ENCODE measurements around the gene ZNF146. TPM values are rescaled to one million over a fixed set of nuclear protein-coding genes. Genes with fewer than 3 reads are reported as not detected.

The ZNF146 gene
- total RNA-seq, 2 donors from 2014 or later: 44.0 to 45.2 TPM

- H3K9me3 ChIP-seq: no peaks in the 10 kb centered on the region
- intact Hi-C loops (cut with DNase I): no loop called here
- no peak for TF ChIP-seq CTCF (IDR thresholded peaks at IDR 0.05)
Observed at GRCh38 chr19:36244066-36244465, 29.2 kb downstream of the ZNF146 start.

GRCh38 chr19:36245210-36246005 lies 30.5 kb downstream of the ZNF146 start:
- Histone ChIP-seq H3K9ac (ENCODE audit: low read depth in 2 of 2, low read length in 2 of 2) (no peak overlapping the region), H3K9me3 (no peaks in the 10 kb centered on the region), H3K36me3 (no peaks in the 10 kb centered on the region), H3K4me1 (no peaks in the 10 kb centered on the region), H3K27ac (no peak overlapping the region), H3K27me3 (no peaks in the 10 kb centered on the region), H3K4me3 (no peak overlapping the region)
- intact Hi-C loops (cut with DNase I): no loop called here
- no peak for DNase-seq
- TF ChIP-seq CTCF (IDR thresholded peaks at IDR 0.05): no peak

More at GRCh38 chr19:36244066-36244465, 29.2 kb downstream of the ZNF146 start:
- DNase-seq: no peak
- no peaks in the 10 kb centered on the region for H3K27me3 ChIP-seq
- no peaks in the 10 kb centered on the region for H3K4me1 ChIP-seq
- H3K36me3 ChIP-seq: no peaks in the 10 kb centered on the region
- H3K27ac ChIP-seq: no peak overlapping the region
- H3K9ac ChIP-seq (ENCODE audit: low read depth in 2 of 2, low read length in 2 of 2): no peak overlapping the region
- no peak overlapping the region for H3K4me3 ChIP-seq

DNA sequence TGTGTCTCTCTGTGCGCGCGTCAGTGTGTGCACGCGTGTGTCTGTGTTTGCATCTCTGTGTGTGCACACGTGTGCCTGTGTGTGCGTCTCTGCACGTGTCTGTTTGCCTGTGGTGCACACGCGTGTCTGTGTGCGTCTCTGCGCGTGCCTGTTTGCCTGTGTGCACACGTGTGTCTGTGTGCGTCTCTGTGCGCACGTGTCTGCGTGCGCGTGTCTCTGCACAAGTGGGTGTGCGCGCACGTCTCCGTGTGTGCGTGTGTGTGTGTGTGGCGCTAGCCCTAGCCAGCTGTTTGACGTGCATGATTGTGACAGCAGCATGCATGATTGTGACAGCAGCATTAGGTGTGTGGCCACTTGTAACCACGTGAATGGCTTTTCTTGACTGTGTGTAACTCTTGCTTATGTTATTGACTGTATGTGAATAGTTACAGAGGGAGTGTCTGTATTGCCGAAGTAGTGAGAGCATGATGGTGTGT lies 31.1 kb downstream of the ZNF146 start:
- Histone ChIP-seq H3K9me3 (no peaks in the 10 kb centered on the region), H3K4me1 (no peaks in the 10 kb centered on the region), H3K27ac (no peak overlapping the region), H3K27me3 (no peaks in the 10 kb centered on the region), H3K4me3 (no peak overlapping the region), H3K36me3 (no peaks in the 10 kb centered on the region), H3K9ac (ENCODE audit: low read depth in 2 of 2, low read length in 2 of 2) (no peak overlapping the region)
- no peak for TF ChIP-seq CTCF (IDR thresholded peaks at IDR 0.05)
- intact Hi-C loops (cut with DNase I): no loop called here
- no peak for DNase-seq

GRCh38 chr19:36252047-36252446 lies 37.1 kb downstream of the ZNF146 start:
- intact Hi-C loops (cut with DNase I): no loop called here
- no peak for TF ChIP-seq CTCF (IDR thresholded peaks at IDR 0.05)
- no peaks in the 10 kb centered on the region for H3K27me3 ChIP-seq
- H3K4me1 ChIP-seq: no peaks in the 10 kb centered on the region
- no peaks in the 10 kb centered on the region for H3K36me3 ChIP-seq
- H3K27ac ChIP-seq: no peak overlapping the region
- no peak overlapping the region for H3K4me3 ChIP-seq
- no peak for DNase-seq
- no peak overlapping the region for H3K9ac ChIP-seq (ENCODE audit: low read depth in 2 of 2, low read length in 2 of 2)
- H3K9me3 ChIP-seq: no peaks in the 10 kb centered on the region

DNA sequence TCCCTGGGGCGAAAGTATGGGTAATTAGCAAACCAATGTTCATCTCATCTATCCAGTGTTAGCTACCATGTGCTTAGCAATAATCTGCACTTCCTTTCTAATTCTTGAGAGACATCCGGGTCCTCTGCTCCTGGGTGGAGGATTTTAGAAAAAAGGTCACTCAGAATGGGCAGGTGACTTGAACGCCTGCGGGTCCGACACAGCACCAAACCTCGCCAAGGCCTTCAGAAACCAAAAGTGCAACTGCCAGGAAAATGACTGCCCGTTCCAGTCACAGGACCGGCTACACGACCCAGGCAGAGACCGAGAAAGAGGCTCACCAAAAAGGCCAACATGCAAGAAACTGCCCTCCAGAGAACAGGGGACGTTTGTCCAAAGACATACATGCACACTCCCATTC lies 39.9 kb downstream of the ZNF146 start:
- Histone ChIP-seq H3K4me1 (no peaks in the 10 kb centered on the region), H3K9me3 (no peaks in the 10 kb centered on the region), H3K27me3 (no peaks in the 10 kb centered on the region), H3K9ac (ENCODE audit: low read depth in 2 of 2, low read length in 2 of 2) (no peak overlapping the region), H3K27ac (no peak overlapping the region), H3K36me3 (no peaks in the 10 kb centered on the region), H3K4me3 (no peak overlapping the region)
- DNase-seq: no peak
- intact Hi-C loops (cut with DNase I): no loop called here
- TF ChIP-seq CTCF (IDR thresholded peaks at IDR 0.05): no peak

Measured in colonic mucosa (tissue), 4 donors.